ENCODE results near the gene B4GALNT4.

- TF ChIP-seq BHLHE40 (IDR thresholded peaks at IDR 0.05; ENCODE audit: borderline replicate concordance): no peak
- no peak for TF ChIP-seq HDGF (IDR thresholded peaks at IDR 0.05; ENCODE audit: borderline replicate concordance)
- TF ChIP-seq FOXK2 (IDR thresholded peaks at IDR 0.05): no peak
- no peak for TF ChIP-seq FOXA1 (IDR thresholded peaks at IDR 0.05)
- TF ChIP-seq SUZ12 (IDR thresholded peaks at IDR 0.05): no peak
- TF ChIP-seq CTBP1 (IDR thresholded peaks at IDR 0.05; ENCODE audit: borderline replicate concordance): no peak
- TF ChIP-seq ELF4 (IDR thresholded peaks at IDR 0.05): no peak
- no peak for TF ChIP-seq FOXM1 (IDR thresholded peaks at IDR 0.05; ENCODE audit: borderline replicate concordance)
These were observed 11.0 kb upstream of the B4GALNT4 start for GRCh38 chr11:358129-358800.

Measured in HEK293T (cell line).